ENCODE measurements around the gene SETBP1. TPM values are rescaled to one million over a fixed set of nuclear protein-coding genes. Genes with fewer than 3 reads are reported as not detected.
A peak's percentile ranks its signal among the peaks of the same experiment; 100 is the strongest.

SETBP1 gene
- total RNA-seq, 2 donors from 2014 or later = 59.5 to 76.9 TPM

GRCh38 chr18:44771956-44772917 is 91.5 kb downstream of the SETBP1 start:
- intact Hi-C loops (cut with DNase I) = no loop called here
- DNase-seq (ENCODE audit: low spot score) = peak; percentile 79

- no peak for DNase-seq (ENCODE audit: low spot score)
- intact Hi-C loops (cut with DNase I) = no loop called here
These were observed 93.0 kb downstream of the SETBP1 start for GRCh38 chr18:44773640-44774155.

GRCh38 chr18:44774191-44774590 is 93.5 kb downstream of the SETBP1 start:
- intact Hi-C loops (cut with DNase I) = no loop called here
- no peak for DNase-seq (ENCODE audit: low spot score)

- no peak for DNase-seq (ENCODE audit: low spot score)
- intact Hi-C loops (cut with DNase I) = no loop called here
These were observed 96.9 kb downstream of the SETBP1 start for GRCh38 chr18:44777457-44778192.

GRCh38 chr18:44778788-44779187 is 98.1 kb downstream of the SETBP1 start:
- no peak for DNase-seq (ENCODE audit: low spot score)
- intact Hi-C loops (cut with DNase I) = no loop called here

- intact Hi-C loops (cut with DNase I) = no loop called here
These were observed 99.1 kb downstream of the SETBP1 start for GRCh38 chr18:44779753-44780292.

GRCh38 chr18:44781886-44782285 is 101.2 kb downstream of the SETBP1 start:
- no peak for DNase-seq (ENCODE audit: low spot score)
- intact Hi-C loops (cut with DNase I) = no loop called here

More at GRCh38 chr18:44779753-44780292, 99.1 kb downstream of the SETBP1 start:
- no peak for DNase-seq (ENCODE audit: low spot score)

- intact Hi-C loops (cut with DNase I) = no loop called here
- no peak for DNase-seq (ENCODE audit: low spot score)
These were observed 101.9 kb downstream of the SETBP1 start for GRCh38 chr18:44782617-44783016.

- DNase-seq (ENCODE audit: low spot score) = no peak
- intact Hi-C loops (cut with DNase I) = no loop called here
These were observed 102.7 kb downstream of the SETBP1 start for GRCh38 chr18:44783371-44783770.

GRCh38 chr18:44786257-44786656 is 105.6 kb downstream of the SETBP1 start:
- intact Hi-C loops (cut with DNase I) = no loop called here
- no peak for DNase-seq (ENCODE audit: low spot score)

- no peak for DNase-seq (ENCODE audit: low spot score)
- intact Hi-C loops (cut with DNase I) = no loop called here
These were observed 106.0 kb downstream of the SETBP1 start for GRCh38 chr18:44786688-44787087.

- intact Hi-C loops (cut with DNase I) = no loop called here
- DNase-seq (ENCODE audit: low spot score) = no peak
These were observed 107.6 kb downstream of the SETBP1 start for GRCh38 chr18:44788334-44788733.

GRCh38 chr18:44789710-44790109 is 109.0 kb downstream of the SETBP1 start:
- no peak for DNase-seq (ENCODE audit: low spot score)
- intact Hi-C loops (cut with DNase I) = loop anchor here (10.0 kb wide), 1 partner anchor 105 kb away; the partner anchor contains the start of gene SETBP1 (in 2 of the 2)

- DNase-seq (ENCODE audit: low spot score) = no peak
- intact Hi-C loops (cut with DNase I) = loop anchor here (10.0 kb wide), 1 partner anchor 106 kb away; the partner anchor contains the start of gene SETBP1 (in 2 of the 2)
These were observed 110.2 kb downstream of the SETBP1 start for GRCh38 chr18:44790860-44791259.

GRCh38 chr18:44791520-44791919 is 110.8 kb downstream of the SETBP1 start:
- no peak for DNase-seq (ENCODE audit: low spot score)
- intact Hi-C loops (cut with DNase I) = loop anchor here (10.0 kb wide), 1 partner anchor 107 kb away; the partner anchor contains the start of gene SETBP1 (in 2 of the 2)

- no peak for DNase-seq (ENCODE audit: low spot score)
- intact Hi-C loops (cut with DNase I) = loop anchor here (10.0 kb wide), 1 partner anchor 108 kb away; the partner anchor contains the start of gene SETBP1 (in 2 of the 2)
These were observed 111.9 kb downstream of the SETBP1 start for GRCh38 chr18:44792456-44793061.

GRCh38 chr18:44793194-44793593 is 112.5 kb downstream of the SETBP1 start:
- DNase-seq (ENCODE audit: low spot score) = no peak
- intact Hi-C loops (cut with DNase I) = loop anchor here (10.0 kb wide), 1 partner anchor 108 kb away; the partner anchor contains the start of gene SETBP1 (in 2 of the 2)

GRCh38 chr18:44793685-44794084 is 113.0 kb downstream of the SETBP1 start:
- intact Hi-C loops (cut with DNase I) = loop anchor here (10.0 kb wide), 1 partner anchor 109 kb away; the partner anchor contains the start of gene SETBP1 (in 2 of the 2)
- DNase-seq (ENCODE audit: low spot score) = no peak

GRCh38 chr18:44795241-44795640 is 114.6 kb downstream of the SETBP1 start:
- intact Hi-C loops (cut with DNase I) = loop anchor here (10.0 kb wide), 1 partner anchor 110 kb away; the partner anchor contains the start of gene SETBP1 (in 2 of the 2)
- DNase-seq (ENCODE audit: low spot score) = no peak

Data from posterior vena cava (tissue), 2 donors.